ENCODE results near the gene NUFIP1.

DNA sequence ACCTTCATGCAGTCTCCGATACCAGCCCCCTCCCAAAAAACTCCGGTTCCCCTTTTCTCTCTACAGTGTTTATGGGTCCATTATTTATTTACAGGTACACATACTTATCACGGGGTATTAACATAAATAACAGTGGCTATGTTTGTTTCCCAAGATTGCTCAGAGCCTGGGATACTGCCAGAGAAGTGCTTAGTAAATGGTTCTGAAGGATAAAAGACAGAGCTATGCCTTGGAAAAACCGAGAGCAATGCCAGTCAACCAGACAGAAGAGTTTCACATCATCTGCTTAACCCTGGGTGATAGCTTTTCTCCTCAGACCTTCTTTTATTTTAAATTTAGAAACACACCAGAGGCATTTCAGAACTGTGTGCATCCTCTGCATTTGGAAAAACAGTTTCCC, 61.3 kb downstream of the NUFIP1 start:
- TF ChIP-seq, protein P1, sequence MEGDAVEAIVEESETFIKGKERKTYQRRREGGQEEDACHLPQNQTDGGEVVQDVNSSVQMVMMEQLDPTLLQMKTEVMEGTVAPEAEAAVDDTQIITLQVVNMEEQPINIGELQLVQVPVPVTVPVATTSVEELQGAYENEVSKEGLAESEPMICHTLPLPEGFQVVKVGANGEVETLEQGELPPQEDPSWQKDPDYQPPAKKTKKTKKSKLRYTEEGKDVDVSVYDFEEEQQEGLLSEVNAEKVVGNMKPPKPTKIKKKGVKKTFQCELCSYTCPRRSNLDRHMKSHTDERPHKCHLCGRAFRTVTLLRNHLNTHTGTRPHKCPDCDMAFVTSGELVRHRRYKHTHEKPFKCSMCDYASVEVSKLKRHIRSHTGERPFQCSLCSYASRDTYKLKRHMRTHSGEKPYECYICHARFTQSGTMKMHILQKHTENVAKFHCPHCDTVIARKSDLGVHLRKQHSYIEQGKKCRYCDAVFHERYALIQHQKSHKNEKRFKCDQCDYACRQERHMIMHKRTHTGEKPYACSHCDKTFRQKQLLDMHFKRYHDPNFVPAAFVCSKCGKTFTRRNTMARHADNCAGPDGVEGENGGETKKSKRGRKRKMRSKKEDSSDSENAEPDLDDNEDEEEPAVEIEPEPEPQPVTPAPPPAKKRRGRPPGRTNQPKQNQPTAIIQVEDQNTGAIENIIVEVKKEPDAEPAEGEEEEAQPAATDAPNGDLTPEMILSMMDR (IDR thresholded peaks at IDR 0.05; ENCODE audit: low read depth, low read length) = no peak
- no peak for TF ChIP-seq MAX (IDR thresholded peaks at IDR 0.05; ENCODE audit: low read depth, low read length)
- TF ChIP-seq POLR2A (IDR thresholded peaks at IDR 0.05; ENCODE audit: extremely low read depth, insufficient read length) = no peak
- no peak for TF ChIP-seq MYC (IDR thresholded peaks at IDR 0.05; ENCODE audit: low read depth, low read length)
